Measurements from ENCODE around the gene GOLGA8S. TPM values are rescaled to one million over a fixed set of nuclear protein-coding genes. Genes with fewer than 3 reads are reported as not detected.
"Not testable (repeated sequence)": the region's sequence is repeated elsewhere in the genome, so short reads cannot be mapped to it uniquely, and the experiment has no call there.

Gene GOLGA8S
- polyA plus RNA-seq, 1 donor (not counting 4 experiments of a cell fraction or from before 2014, with no cell fraction given): not detected

- no peak overlapping the region for H2AFZ ChIP-seq (ENCODE audit: control insufficient read depth, low read length)
- no peaks in the 10 kb centered on the region for H3K4me1 ChIP-seq (ENCODE audit: control insufficient read depth, extremely low read depth, insufficient read depth, low read length)
- no peaks in the 10 kb centered on the region for H4K20me1 ChIP-seq (ENCODE audit: control insufficient read depth, extremely low read depth, insufficient read depth, low read length)
- no peak overlapping the region for H3K4me3 ChIP-seq (ENCODE audit: control insufficient read depth in 2 of 3, extremely low read depth in 1 of 3, insufficient read depth in 2 of 3, low read depth in 1 of 3, low read length in 3 of 3)
- FAIRE-seq: no peak
- no peaks in the 10 kb centered on the region for H3K36me3 ChIP-seq (ENCODE audit: control insufficient read depth in 2 of 2, extremely low read depth in 1 of 2, insufficient read depth in 2 of 2, low read length in 2 of 2)
- no peak for DNase-seq (ENCODE audit: low read depth, low spot score)
- H3K9me1 ChIP-seq (ENCODE audit: control insufficient read depth, extremely low read depth, insufficient read depth, low read length): no peaks in the 10 kb centered on the region
- no peaks in the 10 kb centered on the region for H3K79me2 ChIP-seq (ENCODE audit: control insufficient read depth, insufficient read depth, low read length)
- no peak overlapping the region for H3K27ac ChIP-seq (ENCODE audit: control insufficient read depth, insufficient read depth, low read length)
- TF ChIP-seq EZH2 (IDR thresholded peaks at IDR 0.05; ENCODE audit: low read length) (no peak), CTCF (optimal IDR thresholded peaks at IDR 0.05 in 1 of 3, IDR thresholded peaks at IDR 0.05 in 1 of 3, conservative IDR thresholded peaks at IDR 0.05 in 1 of 3; ENCODE audit: extremely low read depth in 1 of 3, insufficient read depth in 2 of 3, low read length in 3 of 3) (no peak)
- no peaks in the 10 kb centered on the region for H3K9me3 ChIP-seq (ENCODE audit: control insufficient read depth, low read depth, low read length)
- no peak overlapping the region for H3K4me2 ChIP-seq (ENCODE audit: control insufficient read depth, extremely low read depth, insufficient read depth, low read depth, low read length)
- no peaks in the 10 kb centered on the region for H3K27me3 ChIP-seq (ENCODE audit: control insufficient read depth, extremely low read depth, insufficient read depth, low read length)
- H3K9ac ChIP-seq (ENCODE audit: control insufficient read depth, extremely low read depth, insufficient read depth, low read length): no peak overlapping the region
- dilution Hi-C loops (cut with MboI; ENCODE audit: extremely low pct_ligation_motif_present, low sequenced_read_pairs): no loop called here
Measured at GRCh38 chr15:23372284-23372683, 17.7 kb downstream of the GOLGA8S start.

GRCh38 chr15:23372891-23373600, 18.5 kb downstream of the GOLGA8S start:
- dilution Hi-C loops (cut with MboI; ENCODE audit: extremely low pct_ligation_motif_present, low sequenced_read_pairs); H3K79me2 ChIP-seq (ENCODE audit: control insufficient read depth, insufficient read depth, low read length); DNase-seq (ENCODE audit: low read depth, low spot score); H3K4me3 ChIP-seq (ENCODE audit: control insufficient read depth in 2 of 3, extremely low read depth in 1 of 3, insufficient read depth in 2 of 3, low read depth in 1 of 3, low read length in 3 of 3); FAIRE-seq; H3K27me3 ChIP-seq (ENCODE audit: control insufficient read depth, extremely low read depth, insufficient read depth, low read length); H2AFZ ChIP-seq (ENCODE audit: control insufficient read depth, low read length); H3K27ac ChIP-seq (ENCODE audit: control insufficient read depth, insufficient read depth, low read length); H3K36me3 ChIP-seq (ENCODE audit: control insufficient read depth in 2 of 2, extremely low read depth in 1 of 2, insufficient read depth in 2 of 2, low read length in 2 of 2); H3K9ac ChIP-seq (ENCODE audit: control insufficient read depth, extremely low read depth, insufficient read depth, low read length); H3K4me1 ChIP-seq (ENCODE audit: control insufficient read depth, extremely low read depth, insufficient read depth, low read length); H4K20me1 ChIP-seq (ENCODE audit: control insufficient read depth, extremely low read depth, insufficient read depth, low read length); H3K9me1 ChIP-seq (ENCODE audit: control insufficient read depth, extremely low read depth, insufficient read depth, low read length); H3K9me3 ChIP-seq (ENCODE audit: control insufficient read depth, low read depth, low read length); H3K4me2 ChIP-seq (ENCODE audit: control insufficient read depth, extremely low read depth, insufficient read depth, low read depth, low read length): not testable (repeated sequence)

- H3K79me2 ChIP-seq (ENCODE audit: control insufficient read depth, insufficient read depth, low read length); DNase-seq (ENCODE audit: low read depth, low spot score); H3K9me3 ChIP-seq (ENCODE audit: control insufficient read depth, low read depth, low read length); FAIRE-seq; H3K4me3 ChIP-seq (ENCODE audit: control insufficient read depth in 2 of 3, extremely low read depth in 1 of 3, insufficient read depth in 2 of 3, low read depth in 1 of 3, low read length in 3 of 3); H3K27me3 ChIP-seq (ENCODE audit: control insufficient read depth, extremely low read depth, insufficient read depth, low read length); H3K4me2 ChIP-seq (ENCODE audit: control insufficient read depth, extremely low read depth, insufficient read depth, low read depth, low read length); H3K27ac ChIP-seq (ENCODE audit: control insufficient read depth, insufficient read depth, low read length); H3K36me3 ChIP-seq (ENCODE audit: control insufficient read depth in 2 of 2, extremely low read depth in 1 of 2, insufficient read depth in 2 of 2, low read length in 2 of 2); H3K9me1 ChIP-seq (ENCODE audit: control insufficient read depth, extremely low read depth, insufficient read depth, low read length); dilution Hi-C loops (cut with MboI; ENCODE audit: extremely low pct_ligation_motif_present, low sequenced_read_pairs); H4K20me1 ChIP-seq (ENCODE audit: control insufficient read depth, extremely low read depth, insufficient read depth, low read length); H3K9ac ChIP-seq (ENCODE audit: control insufficient read depth, extremely low read depth, insufficient read depth, low read length); H3K4me1 ChIP-seq (ENCODE audit: control insufficient read depth, extremely low read depth, insufficient read depth, low read length); H2AFZ ChIP-seq (ENCODE audit: control insufficient read depth, low read length): not testable (repeated sequence)
Measured at GRCh38 chr15:23374226-23374625, 19.7 kb downstream of the GOLGA8S start.

GRCh38 chr15:23378946-23379345, 24.4 kb downstream of the GOLGA8S start:
- H3K4me2 ChIP-seq (ENCODE audit: control insufficient read depth, extremely low read depth, insufficient read depth, low read depth, low read length); H3K27me3 ChIP-seq (ENCODE audit: control insufficient read depth, extremely low read depth, insufficient read depth, low read length); H3K4me1 ChIP-seq (ENCODE audit: control insufficient read depth, extremely low read depth, insufficient read depth, low read length); H3K27ac ChIP-seq (ENCODE audit: control insufficient read depth, insufficient read depth, low read length); H3K9me3 ChIP-seq (ENCODE audit: control insufficient read depth, low read depth, low read length); FAIRE-seq; H3K4me3 ChIP-seq (ENCODE audit: control insufficient read depth in 2 of 3, extremely low read depth in 1 of 3, insufficient read depth in 2 of 3, low read depth in 1 of 3, low read length in 3 of 3); H3K36me3 ChIP-seq (ENCODE audit: control insufficient read depth in 2 of 2, extremely low read depth in 1 of 2, insufficient read depth in 2 of 2, low read length in 2 of 2); H3K9ac ChIP-seq (ENCODE audit: control insufficient read depth, extremely low read depth, insufficient read depth, low read length); H4K20me1 ChIP-seq (ENCODE audit: control insufficient read depth, extremely low read depth, insufficient read depth, low read length); H3K79me2 ChIP-seq (ENCODE audit: control insufficient read depth, insufficient read depth, low read length); H2AFZ ChIP-seq (ENCODE audit: control insufficient read depth, low read length); H3K9me1 ChIP-seq (ENCODE audit: control insufficient read depth, extremely low read depth, insufficient read depth, low read length); dilution Hi-C loops (cut with MboI; ENCODE audit: extremely low pct_ligation_motif_present, low sequenced_read_pairs); DNase-seq (ENCODE audit: low read depth, low spot score): not testable (repeated sequence)
